Sigmoid colon (tissue), 4 donors: ENCODE measurements around the gene TXNDC11.

Experiments
- CTCF ChIP-seq, 4 experiments: fragments of 450-650 bp in 3 of 4; fragments of 200-600 bp in 1 of 4; IDR thresholded peaks; one replicate each; pipeline ENCODE4 v1.5.1; 2016 to 2019; ENCODE audit warnings: antibody characterized with exemption in 4 of 4, mild to moderate bottlenecking in 3 of 4, moderate library complexity in 2 of 4
- POLR2A ChIP-seq, 2 donors: fragments of 450-650 bp; IDR thresholded peaks; one replicate each; pipeline ENCODE4 v1.6.1; 2016; ENCODE audit warnings: antibody characterized with exemption in 2 of 2, mild to moderate bottlenecking in 2 of 2, moderate library complexity in 2 of 2
- POLR2AphosphoS5 ChIP-seq, 4 donors: sonication (generic); formaldehyde crosslinking; IDR thresholded peaks; one replicate each; pipeline ENCODE4 v1.6.1; 2017; ENCODE audit warnings: antibody characterized with exemption in 4 of 4

- TF ChIP-seq POLR2AphosphoS5 (IDR thresholded peaks at IDR 0.05) (no peak), CTCF (IDR thresholded peaks at IDR 0.05) (no peak), POLR2A (IDR thresholded peaks at IDR 0.05) (no peak)
Observed at GRCh38 chr16:11756248-11756647, 13.6 kb upstream of the TXNDC11 start.
